Astrocyte of the cerebellum (primary cell): ENCODE data around the gene AKT2.

Experiments
- DNase-seq: peaks from one replicate; pipeline ENCODE4 v3.0.0-alpha.2; 2011; ENCODE audit warnings: low read depth
- H3K4me3 ChIP-seq: 2 replicates; pipeline ENCODE4 v1.5.1; 2011; ENCODE audit warnings: mild to moderate bottlenecking, low read depth, low read length, moderate library complexity
- in situ Hi-C: cut with HindIII; loops from 2 replicates; pipeline ENCODE4 v1.10.0; 2017; ENCODE audit warnings: low sequenced_read_pairs
- TF ChIP-seq, protein P1 (sequence below): IDR thresholded peaks from 2 replicates; pipeline ENCODE4 v1.5.1; 2012; ENCODE audit warnings: low read length, low read depth, moderate library complexity, mild to moderate bottlenecking; ENCODE audit errors: missing control alignments

The AKT2 gene

DNA sequence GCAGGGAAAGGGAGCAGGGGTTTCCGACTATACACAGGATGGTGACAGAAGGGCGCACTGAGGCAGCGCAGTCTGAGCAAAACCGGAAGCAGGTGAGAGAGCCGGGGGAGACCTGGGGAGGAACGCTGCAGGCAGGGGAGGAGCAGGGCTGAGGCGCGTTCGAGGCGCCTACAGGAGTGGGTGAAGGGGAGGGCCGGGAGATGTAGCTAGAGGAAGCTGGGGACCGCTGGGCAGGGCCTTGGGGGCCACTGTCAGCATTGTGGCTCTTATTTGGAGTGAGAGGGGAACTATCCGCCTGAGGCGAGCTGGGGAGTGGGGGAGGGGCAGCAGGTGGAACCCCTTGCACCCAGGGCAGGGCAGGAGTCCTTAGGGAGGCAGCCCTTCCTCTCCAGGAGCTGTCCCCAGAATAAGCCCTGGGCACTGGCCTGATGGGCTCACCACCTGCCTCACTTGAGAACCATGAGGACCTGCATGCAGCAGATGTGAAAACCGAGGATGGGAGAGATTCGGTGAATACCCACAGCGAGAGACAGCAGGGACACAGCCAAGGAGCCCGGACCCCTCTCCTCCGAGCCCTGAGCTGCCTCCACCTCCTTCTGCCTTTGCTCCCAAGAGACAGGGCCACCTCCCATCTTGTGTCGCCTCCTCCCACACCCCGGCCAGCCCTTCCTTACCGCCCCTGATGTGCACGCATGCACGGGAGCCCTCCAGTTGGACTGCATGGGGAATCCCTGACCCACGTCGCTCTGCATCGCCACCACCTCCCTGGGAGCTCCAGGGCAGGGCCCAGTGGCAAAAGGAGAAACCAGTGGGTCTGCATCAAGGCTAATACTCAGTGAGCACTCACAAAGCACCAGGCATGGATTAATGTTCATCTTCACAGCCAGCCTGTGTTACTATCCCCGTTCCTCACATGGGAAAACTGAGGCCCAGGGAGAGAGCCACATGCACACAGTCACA, 10.3 kb downstream of the AKT2 start:
- DNase-seq: no peak
- TF ChIP-seq, protein P1, sequence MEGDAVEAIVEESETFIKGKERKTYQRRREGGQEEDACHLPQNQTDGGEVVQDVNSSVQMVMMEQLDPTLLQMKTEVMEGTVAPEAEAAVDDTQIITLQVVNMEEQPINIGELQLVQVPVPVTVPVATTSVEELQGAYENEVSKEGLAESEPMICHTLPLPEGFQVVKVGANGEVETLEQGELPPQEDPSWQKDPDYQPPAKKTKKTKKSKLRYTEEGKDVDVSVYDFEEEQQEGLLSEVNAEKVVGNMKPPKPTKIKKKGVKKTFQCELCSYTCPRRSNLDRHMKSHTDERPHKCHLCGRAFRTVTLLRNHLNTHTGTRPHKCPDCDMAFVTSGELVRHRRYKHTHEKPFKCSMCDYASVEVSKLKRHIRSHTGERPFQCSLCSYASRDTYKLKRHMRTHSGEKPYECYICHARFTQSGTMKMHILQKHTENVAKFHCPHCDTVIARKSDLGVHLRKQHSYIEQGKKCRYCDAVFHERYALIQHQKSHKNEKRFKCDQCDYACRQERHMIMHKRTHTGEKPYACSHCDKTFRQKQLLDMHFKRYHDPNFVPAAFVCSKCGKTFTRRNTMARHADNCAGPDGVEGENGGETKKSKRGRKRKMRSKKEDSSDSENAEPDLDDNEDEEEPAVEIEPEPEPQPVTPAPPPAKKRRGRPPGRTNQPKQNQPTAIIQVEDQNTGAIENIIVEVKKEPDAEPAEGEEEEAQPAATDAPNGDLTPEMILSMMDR: no peak
- in situ Hi-C loops: no loop called here
- H3K4me3 ChIP-seq: no peak overlapping the region

DNA sequence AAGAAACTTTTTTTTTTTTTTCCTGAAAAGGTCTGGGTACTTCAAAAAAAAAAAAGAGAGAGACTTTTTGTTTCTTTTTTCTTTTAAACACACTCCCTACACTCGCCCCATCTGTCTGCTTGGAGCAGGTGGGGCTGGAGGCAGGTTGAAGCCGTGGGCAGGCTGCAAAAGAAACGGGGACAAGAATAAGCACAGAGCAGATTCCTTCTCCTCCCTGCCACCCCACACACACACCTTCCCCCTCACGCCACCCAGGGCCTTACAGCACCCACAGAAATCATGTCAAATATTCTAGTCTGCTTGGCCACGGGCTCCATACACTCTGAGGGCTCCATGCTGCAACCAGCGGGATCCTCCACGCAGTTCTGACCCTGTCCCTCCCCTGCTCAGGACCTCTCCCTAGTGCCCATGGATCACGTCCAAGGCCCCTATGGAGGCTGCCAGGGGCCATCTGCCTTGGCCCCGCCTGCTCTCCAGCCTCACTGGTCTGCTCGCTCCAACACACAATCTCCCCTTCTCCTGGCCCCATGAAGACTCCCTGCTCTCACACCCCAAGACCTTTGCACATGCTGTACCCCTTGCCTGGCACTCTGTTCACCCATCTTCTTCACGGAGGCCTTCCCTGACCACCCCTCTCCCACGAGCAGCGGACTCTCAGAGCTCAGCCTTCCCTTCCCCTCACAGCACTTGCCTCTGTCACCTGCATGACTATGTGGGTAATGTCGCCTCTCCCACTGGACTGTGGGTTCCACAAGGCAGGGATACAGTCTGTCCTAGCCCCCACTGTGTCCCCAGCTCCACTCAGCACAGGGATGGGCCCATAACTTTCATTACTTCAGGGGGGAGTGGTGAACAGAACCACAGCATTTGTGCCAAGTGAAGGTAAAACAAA, 11.4 kb downstream of the AKT2 start:
- TF ChIP-seq, protein P1: no peak
- H3K4me3 ChIP-seq: no peak overlapping the region
- in situ Hi-C loops: no loop called here
- DNase-seq: no peak

DNA sequence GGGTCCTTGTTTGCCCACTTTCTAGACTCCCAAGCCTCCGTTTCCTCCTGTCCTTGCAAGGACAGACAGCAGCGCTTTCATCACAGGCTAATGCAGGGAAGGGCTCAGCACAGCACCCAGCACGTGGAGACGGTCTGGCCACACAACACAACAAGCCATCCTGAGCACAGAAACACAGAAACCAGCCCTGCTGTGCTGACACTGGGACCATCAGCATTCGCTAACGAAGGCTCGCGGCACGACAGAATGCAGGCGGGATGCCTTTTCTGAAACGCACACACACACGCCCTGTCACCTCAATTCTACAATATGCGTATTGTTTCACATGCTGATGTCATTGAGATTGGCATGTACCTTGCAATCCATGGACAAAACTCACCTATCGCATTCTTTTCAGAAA, 12.9 kb downstream of the AKT2 start:
- TF ChIP-seq, protein P1: no peak
- no peak for DNase-seq
- no peak overlapping the region for H3K4me3 ChIP-seq
- in situ Hi-C loops: no loop called here

DNA sequence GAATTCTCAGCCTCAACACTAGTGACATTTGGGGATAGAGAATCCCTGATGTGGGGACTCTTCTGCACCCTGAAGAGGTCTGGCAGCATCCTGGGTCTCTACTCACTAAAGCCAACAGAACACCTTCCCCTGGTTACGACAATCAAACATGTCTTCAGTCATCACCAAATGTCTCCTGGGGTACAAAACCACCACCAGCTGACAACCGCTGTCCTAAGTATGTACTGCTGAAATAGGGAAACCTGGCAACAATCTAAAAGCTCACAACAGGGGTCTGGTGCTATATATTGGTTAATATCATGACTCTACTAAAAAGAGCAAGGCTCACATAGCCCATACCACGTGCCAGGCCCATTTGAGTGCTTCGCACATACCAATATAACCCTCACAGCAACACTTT, 13.4 kb downstream of the AKT2 start:
- H3K4me3 ChIP-seq: no peak overlapping the region
- in situ Hi-C loops: no loop called here
- no peak for DNase-seq
- TF ChIP-seq, protein P1: no peak

DNA sequence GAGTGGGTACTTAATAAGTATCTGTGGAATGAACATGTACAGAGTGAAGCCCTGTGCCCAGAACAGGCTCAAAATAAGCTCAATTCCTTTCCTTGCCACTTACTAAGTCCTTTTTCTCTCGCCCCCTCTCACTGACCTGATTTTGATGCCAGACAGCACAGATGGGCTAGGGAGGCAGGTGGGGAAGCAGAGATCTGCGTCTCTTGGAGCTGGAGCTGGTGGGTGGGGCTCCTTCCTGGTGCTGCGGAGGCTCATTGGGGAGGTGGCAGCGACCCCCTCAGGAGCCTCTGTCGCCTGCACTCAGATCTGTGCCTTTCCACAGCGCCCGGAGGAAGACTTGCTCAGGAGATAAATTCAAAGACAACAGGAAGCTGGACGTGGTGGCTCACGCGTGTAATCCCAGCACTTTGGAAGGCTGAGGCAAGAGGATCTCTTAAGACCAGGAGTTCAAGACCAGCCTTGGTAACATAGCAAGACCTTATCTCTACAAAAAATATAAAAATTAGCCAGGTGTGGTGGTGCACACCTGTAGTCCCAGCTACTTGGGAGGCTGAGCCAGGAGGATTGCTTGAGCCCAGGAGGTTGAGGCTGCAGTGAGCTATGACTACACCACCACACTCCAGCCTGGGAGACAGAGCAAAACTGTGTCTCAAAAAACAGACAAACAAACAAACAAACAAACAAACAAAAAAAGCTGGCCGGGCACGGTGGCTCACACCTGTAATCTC, 14.6 kb downstream of the AKT2 start:
- TF ChIP-seq, protein P1: no peak
- in situ Hi-C loops: no loop called here
- DNase-seq: no peak
- H3K4me3 ChIP-seq: no peak overlapping the region
